HUDEP-2 (cell line): ENCODE results near the gene ACTR1A.
"Not testable (repeated sequence)": the region's sequence is repeated elsewhere in the genome, so short reads cannot be mapped to it uniquely, and the experiment has no call there.

Experiments used
- DNase-seq, 76 experiments: peaks; one replicate each; lab custom pipeline; 2025; ENCODE audit not compliant: unreplicated experiment in 76 of 76; lab: John Stamatoyannopoulos, UW

ACTR1A gene

DNA sequence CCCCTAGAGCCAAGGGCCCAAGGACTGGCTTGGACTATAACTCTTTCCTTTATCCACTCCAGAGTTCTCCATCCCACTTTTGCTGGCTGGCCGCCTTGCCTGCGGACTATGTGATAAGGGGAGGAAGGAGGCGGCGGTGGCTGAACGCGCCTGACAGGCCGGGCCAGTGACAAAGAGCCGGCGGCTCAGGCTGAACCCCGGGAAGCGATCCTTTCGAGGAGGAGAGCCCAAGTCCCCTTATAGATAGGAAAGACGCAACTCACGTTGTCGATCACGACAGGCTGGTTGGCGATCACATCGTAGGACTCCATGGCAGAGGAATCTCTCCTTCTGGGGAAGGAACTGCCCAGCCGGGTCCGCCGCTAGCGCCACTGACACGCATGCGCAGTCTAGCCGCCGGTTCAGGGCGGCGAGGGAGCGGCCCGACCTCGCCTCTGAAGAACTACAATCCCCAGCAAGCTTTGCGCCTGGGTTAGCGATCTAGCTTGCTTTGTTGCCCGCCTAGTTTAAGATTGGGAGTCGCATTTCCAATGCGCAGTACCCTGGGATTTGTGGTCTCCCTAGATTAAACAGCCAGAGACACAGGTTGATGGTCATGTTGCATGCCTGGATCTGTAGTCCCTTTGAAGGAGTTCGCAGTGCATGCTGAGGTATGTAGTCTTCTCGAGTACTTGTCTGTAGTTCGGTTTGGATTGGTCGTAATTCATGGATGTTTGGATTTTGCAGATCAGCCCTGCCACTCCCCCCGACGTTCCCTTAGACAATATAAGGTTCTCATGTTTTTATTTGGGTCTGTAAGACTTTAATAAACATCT, at the start of gene ACTR1A:
Gene ACTR1A (minus strand): TSS at position 376 of the 815 bp plus-strand sequence. CDS start 65 bp downstream, at position 311.
- DNase-seq: peak; percentile 72 to 99 (median 94)

DNA sequence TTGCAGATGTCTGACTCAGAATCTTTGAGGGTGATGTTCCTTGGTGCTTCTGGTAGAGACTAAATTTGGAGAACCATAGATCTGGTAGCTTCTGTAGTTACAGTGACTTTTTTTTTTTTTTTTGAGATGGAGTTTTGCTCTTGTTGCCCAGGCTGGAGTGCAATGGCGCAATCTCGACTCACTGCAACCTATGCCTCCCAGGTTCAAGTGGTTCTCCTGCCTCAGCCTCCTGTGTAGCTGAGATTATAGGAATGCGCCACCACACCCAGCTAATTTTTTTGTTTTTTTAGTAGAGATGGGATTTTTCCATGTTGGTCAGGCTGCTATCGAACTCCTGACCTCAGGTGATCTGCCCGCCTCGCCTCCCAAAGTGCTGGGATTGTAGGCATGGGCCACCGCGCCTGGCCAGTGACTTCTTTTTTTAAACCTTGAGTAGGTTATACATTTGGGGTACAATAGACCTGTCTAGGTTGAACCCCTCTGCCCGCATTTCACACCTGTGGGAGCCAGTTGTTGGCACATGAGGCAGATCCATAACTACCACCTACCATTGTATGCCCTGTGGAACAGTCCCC, 48.2 kb upstream of the ACTR1A start:
- no peak for DNase-seq

DNA sequence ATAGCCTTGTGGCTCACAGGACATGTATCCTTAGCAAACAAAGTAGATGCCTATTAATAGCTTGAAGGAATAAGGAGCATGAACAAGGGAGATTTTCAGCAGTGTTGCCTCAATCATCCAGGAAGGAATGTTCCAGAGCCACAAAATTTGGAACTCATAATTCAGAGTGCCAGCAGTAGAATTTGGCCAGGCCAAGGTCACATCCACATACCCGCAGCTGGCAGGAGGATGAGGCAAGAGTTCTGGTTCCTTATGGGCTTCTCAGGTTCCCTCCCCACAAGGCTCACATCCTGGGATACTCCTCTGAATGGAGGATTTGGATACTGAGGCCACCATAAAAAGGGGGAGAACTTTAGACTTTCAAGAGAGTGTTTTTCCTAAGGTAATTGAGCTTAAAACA, 47.0 kb upstream of the ACTR1A start:
- DNase-seq: no peak

DNA sequence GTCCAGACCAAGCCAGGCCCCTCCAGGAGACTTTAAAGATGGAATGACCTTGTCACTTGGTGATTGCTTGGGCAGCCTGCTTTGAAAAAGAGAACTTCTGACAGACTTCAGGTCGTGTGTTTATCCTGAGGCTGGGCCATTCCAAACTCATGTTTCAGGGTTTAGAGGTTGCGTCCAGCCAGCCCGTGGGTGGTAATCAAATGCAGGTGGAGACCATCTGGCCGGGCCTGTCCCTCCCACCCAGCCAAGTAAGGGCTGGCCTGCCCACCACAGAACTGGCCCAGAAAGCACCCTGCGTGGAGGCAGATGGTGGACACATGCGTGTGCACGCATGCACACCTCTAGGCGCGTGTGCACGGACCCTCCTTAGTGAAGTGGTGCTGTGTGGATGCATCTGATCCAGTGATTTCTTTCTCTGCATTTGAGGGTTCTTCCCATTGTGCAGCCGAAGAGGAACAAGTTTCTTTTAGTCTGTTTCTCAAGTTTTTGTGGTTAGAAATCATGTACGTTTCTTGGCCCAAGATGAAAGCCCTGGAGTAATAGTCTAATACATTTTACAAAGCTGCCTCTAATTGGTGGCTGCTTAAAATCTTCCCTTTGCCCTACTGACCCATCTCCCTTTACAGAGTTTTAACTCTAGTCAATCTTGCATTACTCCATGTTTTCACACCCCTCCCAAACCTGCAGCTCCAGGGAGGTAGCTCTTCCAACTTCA, 44.3 kb upstream of the ACTR1A start:
- DNase-seq: no peak

DNA sequence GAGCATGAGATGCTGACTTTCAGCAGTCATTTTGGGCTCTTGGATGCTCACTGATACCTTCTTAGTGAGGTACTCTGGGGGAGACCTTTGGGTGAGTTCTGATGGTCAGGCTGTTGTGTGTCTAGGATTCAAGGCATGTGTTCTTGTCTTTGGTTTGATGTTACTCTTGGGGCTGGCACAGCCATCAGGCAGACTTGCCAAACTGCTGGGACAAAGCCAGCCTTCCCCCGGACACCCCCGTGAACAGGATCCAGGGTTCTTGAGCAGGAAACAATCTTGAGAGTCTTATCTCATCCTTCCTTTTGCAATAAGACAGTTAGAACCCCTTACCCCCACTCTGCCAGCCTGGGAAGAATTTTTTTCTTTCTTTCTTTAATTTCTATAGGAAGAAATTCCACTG, 43.5 kb upstream of the ACTR1A start:
- peak in 1 of 76 experiments; percentile 5 for DNase-seq

GRCh38 chr10:102545265-102545871, 42.9 kb upstream of the ACTR1A start:
- no peak for DNase-seq

DNA sequence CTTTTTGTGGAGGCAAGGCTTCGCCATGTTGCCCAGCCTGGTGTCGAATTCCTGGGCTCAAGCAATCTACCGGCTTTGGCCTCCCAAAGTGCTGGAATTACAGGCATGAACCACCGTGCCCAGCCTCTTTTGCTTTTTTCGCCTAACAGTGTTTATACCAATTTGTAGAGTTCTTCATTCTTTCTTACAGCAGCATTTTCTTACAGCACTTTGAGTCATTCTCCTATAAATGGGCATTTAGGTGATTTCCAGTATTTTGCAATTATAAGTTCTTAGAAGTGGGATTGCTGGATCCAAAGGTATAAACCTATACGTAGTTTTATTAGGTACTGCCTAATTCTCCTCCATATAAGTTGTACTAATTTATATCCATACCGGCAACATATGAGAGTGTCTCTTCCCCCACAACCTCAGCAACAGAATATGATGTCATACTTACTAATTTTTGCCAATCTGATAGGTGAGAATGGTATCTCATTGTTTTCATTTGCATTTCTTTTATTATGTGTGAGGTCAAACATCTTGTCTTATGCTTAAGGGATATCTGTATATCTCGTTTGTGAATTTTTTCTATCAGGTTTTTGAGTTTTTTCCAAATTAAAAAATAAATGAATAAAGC, 40.4 kb upstream of the ACTR1A start:
- no peak for DNase-seq

- DNase-seq: peak in 1 of 76 experiments; percentile 1
Observed at GRCh38 chr10:102540023-102540422, 37.5 kb upstream of the ACTR1A start.

DNA sequence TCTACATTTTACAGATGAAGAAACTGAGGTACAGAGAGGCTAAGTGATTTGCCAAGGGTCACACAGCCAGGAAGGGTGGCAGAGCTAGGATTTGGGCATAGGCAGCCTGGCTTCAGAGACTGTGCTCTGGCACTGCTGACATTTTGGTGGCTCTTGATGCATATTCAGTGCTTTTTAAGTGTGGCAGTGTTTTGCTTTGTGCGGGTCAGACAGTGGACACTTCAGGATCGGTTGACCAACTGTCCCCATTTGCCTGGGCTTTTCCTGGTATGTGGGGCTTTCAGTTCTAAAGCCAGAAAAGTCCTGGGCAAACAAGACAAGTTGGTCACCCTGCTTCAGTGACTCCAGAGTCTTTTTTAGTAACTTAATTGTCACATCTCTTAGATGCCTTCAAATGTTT, 36.3 kb upstream of the ACTR1A start:
- no peak for DNase-seq

DNA sequence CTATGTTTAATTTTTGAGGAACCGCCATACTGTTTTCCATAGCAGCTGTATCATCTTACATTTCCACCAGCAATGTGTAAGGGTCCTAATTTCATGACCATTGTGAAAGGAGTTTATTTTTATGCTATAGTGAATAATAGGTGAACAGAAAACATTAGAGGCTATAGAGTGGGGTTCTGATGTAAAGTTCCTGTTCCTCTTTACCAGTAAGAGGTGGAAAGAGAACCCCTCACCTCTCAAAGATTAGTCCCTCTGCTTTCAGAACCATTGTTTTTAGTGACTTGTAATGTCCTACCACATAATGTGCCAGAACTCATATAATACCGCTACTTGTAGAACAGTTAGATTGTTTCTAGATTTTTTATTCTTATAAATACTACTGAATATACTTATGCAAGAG, 35.4 kb upstream of the ACTR1A start:
- DNase-seq: no peak

DNA sequence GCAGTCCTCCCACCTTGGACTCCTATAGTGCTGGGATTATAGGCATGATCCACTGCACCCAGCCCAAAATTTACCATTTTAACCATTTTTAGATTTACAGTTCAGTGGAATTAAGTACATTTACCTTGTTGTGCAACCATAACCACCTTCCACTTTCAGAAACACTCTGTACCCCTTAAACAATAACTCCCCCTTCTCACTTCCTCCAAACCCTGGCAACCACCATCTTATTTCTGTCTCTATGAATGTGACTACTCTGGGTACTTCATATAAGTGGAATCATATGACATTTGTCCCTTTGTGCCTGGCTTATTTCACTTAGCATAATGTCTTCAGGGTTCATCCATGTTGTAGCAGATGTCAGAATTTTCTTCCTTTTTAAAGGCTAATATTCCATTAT, 34.9 kb upstream of the ACTR1A start:
- DNase-seq: no peak

- no peak for DNase-seq
Observed at GRCh38 chr10:102535481-102536147, 33.1 kb upstream of the ACTR1A start.

DNA sequence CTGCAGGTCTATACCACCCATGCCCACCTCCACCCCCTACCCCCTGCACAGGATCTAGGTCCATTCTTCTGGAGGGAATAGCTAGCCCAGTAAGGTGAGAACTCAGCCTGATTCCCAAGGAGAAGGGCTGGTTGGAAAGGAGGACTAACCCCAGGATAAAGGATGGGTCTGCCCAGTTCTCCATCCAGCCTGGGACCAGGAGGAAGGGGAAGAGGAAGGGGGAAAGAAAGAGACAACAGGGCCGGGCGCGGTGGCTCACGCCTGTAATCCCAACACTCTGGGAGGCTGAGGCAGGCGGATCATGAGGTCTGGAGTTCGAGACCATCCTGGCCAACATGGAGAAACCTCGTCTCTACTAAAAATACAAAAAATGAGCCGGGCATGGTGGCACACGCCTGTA, 32.5 kb upstream of the ACTR1A start:
- not testable (repeated sequence) for DNase-seq

GRCh38 chr10:102534333-102534732, 31.8 kb upstream of the ACTR1A start:
- no peak for DNase-seq

- DNase-seq: no peak
Observed at GRCh38 chr10:102527546-102527945, 25.0 kb upstream of the ACTR1A start.

DNA sequence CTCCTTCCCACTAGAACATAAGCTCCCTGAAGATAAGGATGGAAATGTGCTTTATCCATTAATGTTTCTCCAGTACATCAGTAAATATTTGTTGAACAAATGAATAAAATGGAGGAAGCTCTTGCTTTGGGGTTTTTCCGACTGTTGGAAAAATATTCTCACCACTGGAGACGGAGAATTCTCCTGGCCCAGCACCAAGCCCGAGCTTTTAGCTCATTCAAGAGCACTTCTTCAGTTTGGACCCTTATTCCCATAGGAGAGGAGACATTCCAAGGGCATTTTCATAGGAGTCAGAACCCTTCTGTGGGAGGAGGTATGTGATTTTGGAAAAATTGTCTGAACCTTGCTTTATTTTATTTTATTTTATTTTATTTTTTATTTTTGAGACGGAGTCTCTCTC, 22.2 kb upstream of the ACTR1A start:
- no peak for DNase-seq

- no peak for DNase-seq
Observed at GRCh38 chr10:102523250-102524029, 20.9 kb upstream of the ACTR1A start.

DNA sequence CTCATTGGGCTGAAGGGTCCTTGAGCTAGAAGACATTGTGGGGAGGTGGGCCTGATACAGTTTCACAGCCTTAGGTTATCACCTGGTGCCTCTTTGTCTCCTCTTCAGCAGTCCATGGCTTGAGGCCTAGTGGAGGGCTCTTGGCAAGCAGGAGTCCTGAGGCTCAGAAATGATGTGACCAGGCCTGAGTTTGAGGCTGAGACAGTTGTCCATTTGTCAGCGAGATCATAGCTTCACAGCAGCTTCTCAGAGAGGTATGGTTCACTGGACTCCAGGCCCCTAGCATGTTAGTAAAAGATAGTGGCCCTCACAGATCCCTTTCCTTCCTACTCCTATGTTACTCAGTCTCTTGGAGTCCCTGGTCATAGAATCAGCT, 20.4 kb upstream of the ACTR1A start:
- no peak for DNase-seq

DNA sequence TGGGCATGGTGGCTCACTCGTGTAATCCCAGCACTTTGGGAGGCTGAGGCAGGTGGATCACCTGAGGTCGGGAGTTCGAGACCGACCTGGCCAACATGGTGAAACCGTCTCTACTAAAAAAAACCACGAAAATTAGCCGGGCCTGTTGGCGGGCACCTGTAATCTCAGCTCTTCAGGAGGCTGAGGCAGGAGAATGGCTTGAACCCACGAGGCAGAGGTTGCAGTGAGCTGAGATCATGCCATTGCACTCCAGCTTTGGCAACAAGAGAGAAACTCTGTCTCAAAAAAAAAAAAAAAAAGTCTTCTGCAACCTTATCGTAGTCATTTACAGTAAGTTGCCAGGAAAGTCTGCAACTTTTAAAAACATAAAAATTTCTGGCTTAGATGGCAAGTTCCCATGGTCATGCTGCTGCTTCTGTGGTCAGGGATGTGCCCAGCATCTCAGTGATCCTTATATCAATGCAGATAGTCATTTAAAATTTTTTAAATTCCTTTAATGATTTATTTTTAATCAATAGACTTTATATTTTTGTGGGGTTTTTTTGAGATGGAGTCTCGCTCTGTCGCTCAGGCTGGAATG, 16.8 kb upstream of the ACTR1A start:
- no peak for DNase-seq
